Mucosa of descending colon (tissue), 3 donors: ENCODE data around the gene BBX. TPM values are rescaled to one million over a fixed set of nuclear protein-coding genes. Genes with fewer than 3 reads are reported as not detected.
A peak's percentile ranks its signal among the peaks of the same experiment; 100 is the strongest.

Experiments
- ATAC-seq: fragments of 200-7000 bp; cut with Tn5 transposase; one replicate; pipeline ENCODE4 v1.9.1; 2020; ENCODE audit warnings: mild to moderate bottlenecking, moderate library complexity
- DNase-seq, 3 donors: peaks; one replicate each; pipeline ENCODE4 v3.0.0-alpha.2; 2020
- H3K36me3 ChIP-seq: fragments of 200-600 bp; one replicate; pipeline ENCODE4 v1.8.0; 2021; ENCODE audit warnings: low read depth, mild to moderate bottlenecking
- H3K4me1 ChIP-seq: fragments of 200-600 bp; one replicate; pipeline ENCODE4 v1.8.0; 2021; ENCODE audit warnings: low read depth, mild to moderate bottlenecking
- H3K4me3 ChIP-seq: fragments of 200-600 bp; one replicate; pipeline ENCODE4 v1.8.0; 2021; ENCODE audit warnings: mild to moderate bottlenecking
- H3K9me3 ChIP-seq: fragments of 200-600 bp; one replicate; pipeline ENCODE4 v1.8.0; 2021; ENCODE audit warnings: mild to moderate bottlenecking
- CTCF ChIP-seq: fragments of 200-600 bp; IDR thresholded peaks from one replicate; pipeline ENCODE4 v1.8.0; 2022; ENCODE audit warnings: antibody characterized with exemption, mild to moderate bottlenecking
- intact Hi-C, 2 donors: fragments of 100-400 bp; cut with DNase I in 1 of 2; cut with micrococcal nuclease in 1 of 2; formaldehyde crosslinking; loops; one replicate each; pipeline versions ENCODE4 v1.11.0 to v1.11.1; 2022; cut with DNase I, micrococcal nuclease
- total RNA-seq, 3 donors: library from RNA; stranded (reverse); fragmentation: NEBNext Ultra II Directional in 2 of 3; extraction: Animal tissue kit (Norgen Biotek cat#: 25700) in 2 of 3; gene quantifications; one replicate each; pipeline versions ENCODE4 v1.2.1 to v1.2.4, GENCODE V29; 2021 to 2023
- donor health status: DM: no; HTN: no; CAD: no; lungs with moderate emphysema.
- donor health status: DM: no; HTN: no; CAD: no.
- donor health status: DM: no; HTN: yes; CAD: no.

The BBX gene
- total RNA-seq, 3 donors from 2014 or later: 24.4 to 69.9 (median 26.0) TPM

DNA sequence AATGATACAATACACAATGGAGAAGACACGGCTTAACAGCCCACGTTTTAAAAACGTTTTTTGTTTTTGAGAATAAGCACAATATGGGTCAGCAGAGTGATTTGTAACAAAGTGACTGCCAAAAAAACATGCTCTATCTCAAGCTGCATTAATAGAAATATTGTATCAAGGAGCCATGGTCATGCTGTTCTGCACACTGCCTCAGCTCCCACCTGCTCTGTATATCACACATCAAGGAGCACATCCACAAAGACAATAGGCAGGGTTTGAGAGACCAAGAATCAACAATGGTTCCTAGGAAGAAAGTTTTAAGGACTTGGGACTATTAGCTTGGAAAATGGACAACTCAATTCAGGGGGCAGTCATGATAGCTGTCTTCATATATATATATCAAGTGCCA lies 6.3 kb upstream of the BBX start:
- intact Hi-C loops: no loop called here
- Histone ChIP-seq H3K9me3 (no peaks in the 10 kb centered on the region), H3K36me3 (no peaks in the 10 kb centered on the region), H3K4me3 (no peak overlapping the region), H3K4me1 (no peaks in the 10 kb centered on the region)
- ATAC-seq (no peak), DNase-seq (no peak)
- no peak for TF ChIP-seq CTCF

DNA sequence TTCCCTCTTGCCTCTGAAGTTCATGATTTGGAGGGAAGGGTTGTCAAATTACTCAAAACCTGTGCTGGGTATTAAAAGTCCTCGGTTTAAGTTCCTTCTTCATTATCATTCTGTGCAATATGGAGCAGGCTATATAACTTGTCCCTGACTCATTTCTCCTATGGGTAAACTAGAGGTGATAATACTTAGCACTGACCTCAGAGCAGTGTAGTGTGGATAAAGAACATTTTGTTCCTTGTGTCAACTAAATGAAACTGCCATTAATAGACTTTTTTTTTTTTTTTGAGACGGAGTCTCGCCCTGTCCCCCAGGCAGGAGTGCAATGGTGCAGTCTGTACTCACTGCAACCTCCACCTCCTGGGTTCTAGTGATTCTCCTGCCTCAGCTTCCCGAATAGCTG lies 2.2 kb upstream of the BBX start:
- Histone ChIP-seq H3K9me3 (no peaks in the 10 kb centered on the region), H3K36me3 (no peaks in the 10 kb centered on the region), H3K4me3 (no peak overlapping the region), H3K4me1 (no peaks in the 10 kb centered on the region)
- ATAC-seq (no peak), DNase-seq (no peak)
- no peak for TF ChIP-seq CTCF
- intact Hi-C loops: loop anchor here in 1 of 2 donors (10.0 kb wide), 1 partner anchor 96 kb away; no protein-coding TSS in a partner anchor

- no peaks in the 10 kb centered on the region for H3K36me3 ChIP-seq
- peaks cover 6% of the 10 kb centered on the region for H3K4me1 ChIP-seq
- no peak overlapping the region for H3K4me3 ChIP-seq
- no peak for DNase-seq
- intact Hi-C loops: loop anchor here in 1 of 2 donors (10.0 kb wide), 1 partner anchor 97 kb away; no protein-coding TSS in a partner anchor
- no peak for TF ChIP-seq CTCF
- no peaks in the 10 kb centered on the region for H3K9me3 ChIP-seq
- ATAC-seq: no peak
Observed at GRCh38 chr3:107521469-107522059, 1.2 kb upstream of the BBX start.

DNA sequence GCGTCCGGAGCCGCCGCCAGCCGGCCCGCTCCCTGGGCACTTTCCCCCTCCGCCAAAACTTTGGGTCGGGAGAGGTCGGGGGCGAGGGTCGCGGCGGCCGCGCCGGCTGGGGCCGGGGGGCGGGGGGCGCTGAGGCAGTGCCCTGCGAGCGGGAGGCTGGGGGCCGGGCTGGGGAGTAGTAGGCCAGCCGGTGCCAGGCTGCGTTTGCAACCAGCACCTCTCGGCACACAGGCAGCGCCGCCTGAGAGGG lies 452 bp downstream of the BBX start:
- no peak for TF ChIP-seq CTCF
- no peak for DNase-seq
- H3K9me3 ChIP-seq: no peaks in the 10 kb centered on the region
- H3K4me3 ChIP-seq: peak overlapping the region; percentile 70
- H3K4me1 ChIP-seq: peaks cover 6% of the 10 kb centered on the region
- intact Hi-C loops: loop anchor here in 1 of 2 donors (10.0 kb wide), 1 partner anchor 98 kb away; no protein-coding TSS in a partner anchor
- no peaks in the 10 kb centered on the region for H3K36me3 ChIP-seq
- ATAC-seq: peak; percentile 69

- Histone ChIP-seq H3K4me3 (peak overlapping the region; percentile 70), H3K9me3 (no peaks in the 10 kb centered on the region), H3K4me1 (peaks cover 6% of the 10 kb centered on the region), H3K36me3 (no peaks in the 10 kb centered on the region)
- ATAC-seq: peak; percentile 48
- intact Hi-C loops: loop anchor here in 1 of 2 donors (10.0 kb wide), 1 partner anchor 99 kb away; no protein-coding TSS in a partner anchor
- peak in 2 of 3 donors; percentile 54 to 74 for DNase-seq
- no peak for TF ChIP-seq CTCF
Observed at GRCh38 chr3:107523539-107524325, 970 bp downstream of the BBX start.
